Forelimb muscle (tissue), 1 donor: ENCODE results near the gene MUC6. TPM values are rescaled to one million over a fixed set of nuclear protein-coding genes. Genes with fewer than 3 reads are reported as not detected.

Source experiments
- DNase-seq: peaks from one replicate; pipeline ENCODE4 v3.0.0-alpha.2; 2013; ENCODE audit warnings: low read depth
- polyA plus RNA-seq: library from polyadenylated mRNA; unstranded; fragments of 120-200 nt; gene quantifications from one replicate; pipeline ENCODE4 v1.2.1, GENCODE V29; 2013; ENCODE audit not compliant: insufficient read length

MUC6 gene
- polyA plus RNA-seq, 1 donor, result 0.25 TPM

- DNase-seq, result no peak
Observed at GRCh38 chr11:968822-969221, 67.7 kb downstream of the MUC6 start.

GRCh38 chr11:967995-968751 is 68.3 kb downstream of the MUC6 start:
- DNase-seq, result no peak

- no peak for DNase-seq
Observed at GRCh38 chr11:965206-965775, 71.2 kb downstream of the MUC6 start.

- no peak for DNase-seq
Observed at GRCh38 chr11:963852-964251, 72.7 kb downstream of the MUC6 start.

Other genes with a start within 250 kb of the MUC6 start
- gene CEND1, start 246.6 kb downstream of the MUC6 start, polyA plus RNA-seq, result 0.70 TPM
- gene SLC25A22, start 238.4 kb downstream of the MUC6 start, polyA plus RNA-seq, result 9.2 TPM
- 11.2 TPM for gene PIDD1, start 231.5 kb downstream of the MUC6 start, polyA plus RNA-seq
- 1,639 TPM for gene RPLP2, start 226.8 kb downstream of the MUC6 start, polyA plus RNA-seq
- gene PNPLA2, start 217.8 kb downstream of the MUC6 start, polyA plus RNA-seq, result 27.6 TPM
- 17.6 TPM for gene CRACR2B, start 208.8 kb downstream of the MUC6 start, polyA plus RNA-seq
- gene CD151, start 203.8 kb downstream of the MUC6 start, polyA plus RNA-seq, result 155 TPM
- 109 TPM for gene POLR2L, start 194.2 kb downstream of the MUC6 start, polyA plus RNA-seq
- 44.0 TPM for gene TSPAN4, start 193.9 kb downstream of the MUC6 start, polyA plus RNA-seq
- gene CHID1, start 125.9 kb downstream of the MUC6 start, polyA plus RNA-seq, result 61.4 TPM
- 43.8 TPM for gene AP2A2, start 110.8 kb downstream of the MUC6 start, polyA plus RNA-seq
- 0.01 TPM for gene MUC2, start 38.2 kb upstream of the MUC6 start, polyA plus RNA-seq
- gene MUC5AC, start 121.2 kb upstream of the MUC6 start, polyA plus RNA-seq, result not detected
- not detected for gene MUC5B, start 186.3 kb upstream of the MUC6 start, polyA plus RNA-seq